NT2/D1 (cell line): ENCODE results near the gene MVK.

Source experiments
- SUZ12 ChIP-seq: IDR thresholded peaks from 2 replicates; pipeline ENCODE4 v1.6.1; 2011; ENCODE audit not compliant: insufficient read length, insufficient read depth; ENCODE audit errors: extremely low read depth
- YY1 ChIP-seq: IDR thresholded peaks from 2 replicates; pipeline ENCODE4 v1.6.1; 2011; ENCODE audit not compliant: insufficient read length, insufficient read depth
- ZNF274 ChIP-seq: IDR thresholded peaks from 2 replicates; pipeline ENCODE4 v1.6.1; 2011; ENCODE audit warnings: mild to moderate bottlenecking, low read depth, low read length

DNA sequence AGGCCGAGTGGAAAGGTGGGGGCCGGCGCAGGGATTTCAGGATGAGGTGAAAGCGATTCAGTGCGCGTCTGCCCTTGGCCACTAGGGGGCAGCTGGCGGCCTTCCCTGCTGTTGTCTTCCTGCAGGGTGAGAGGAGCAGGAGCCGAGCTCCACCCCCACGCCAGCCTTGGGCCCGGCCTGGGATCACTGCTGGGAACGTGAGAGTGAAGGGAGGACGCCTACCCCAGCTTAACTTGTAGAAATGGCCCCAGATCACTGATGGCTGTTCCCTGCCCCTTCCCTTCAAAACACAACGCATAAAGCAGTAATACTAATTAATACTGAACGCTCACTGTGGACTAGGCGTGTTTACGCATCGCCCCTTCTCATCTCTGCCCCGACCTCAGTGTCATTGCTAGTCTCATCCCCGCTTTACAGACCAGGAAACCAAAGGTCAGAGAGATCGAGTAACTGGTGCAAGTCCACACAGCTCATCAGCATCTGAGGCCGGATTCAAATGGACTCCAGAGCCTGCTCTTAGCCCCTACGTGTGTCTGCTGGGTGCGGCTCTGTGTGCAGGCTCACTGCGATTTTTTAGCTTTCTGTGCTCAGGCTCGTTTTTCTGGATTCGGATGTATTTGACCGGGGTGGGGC is 24.3 kb downstream of the MVK start:
- TF ChIP-seq YY1: no peak
- no peak for TF ChIP-seq SUZ12
- TF ChIP-seq ZNF274: no peak
